OCI-LY7 (cell line): ENCODE measurements around the gene ABCA4.

Experiments
- CTCF ChIP-seq: fragments of 200-600 bp; sonication (generic); conservative IDR thresholded peaks from 2 replicates; pipeline ENCODE4 v1.5.1; 2014; ENCODE audit warnings: mild to moderate bottlenecking, antibody characterized with exemption, low read length, moderate library complexity, mixed read lengths
- EZH2phosphoT487 ChIP-seq: fragments of 200-600 bp; sonication (generic); IDR thresholded peaks from 2 replicates; pipeline ENCODE4 v1.6.1; 2018; ENCODE audit warnings: low read depth, borderline replicate concordance, mild to moderate bottlenecking, mixed run types, antibody characterized with exemption, low read length, moderate library complexity, mixed read lengths

GRCh38 chr1:94120570-94120901 is 412 bp downstream of the ABCA4 start:
- no peak for TF ChIP-seq CTCF
- TF ChIP-seq EZH2phosphoT487: no peak
